HEK293T (cell line): ENCODE measurements around the gene BSN.

Experiments used
- FOXA1 ChIP-seq: fragments of 450-650 bp; IDR thresholded peaks from 2 replicates; pipeline ENCODE4 v1.6.1; 2016; ENCODE audit warnings: mild to moderate bottlenecking
- FOXK2 ChIP-seq: fragments of 450-650 bp; IDR thresholded peaks from 2 replicates; pipeline ENCODE4 v1.6.1; 2016; ENCODE audit warnings: mild to moderate bottlenecking
- HDGF ChIP-seq: fragments of 450-650 bp; IDR thresholded peaks from 2 replicates; pipeline ENCODE4 v1.6.1; 2017; ENCODE audit warnings: antibody characterized with exemption, borderline replicate concordance
- L3MBTL2 ChIP-seq: fragments of 450-650 bp; conservative IDR thresholded peaks from 2 replicates; pipeline ENCODE4 v1.6.1; 2016; ENCODE audit warnings: mild to moderate bottlenecking

GRCh38 chr3:49644684-49645083 is 90.4 kb downstream of the BSN start:
- TF ChIP-seq HDGF (no peak), L3MBTL2 (no peak), FOXA1 (no peak), FOXK2 (no peak)
